Stimulated activated memory B cell treated with anti-CD40 and anti-IgM and Interleukin-4, amounts not matched to agents 10 μg/mL and 1 μg/mL and 100 μg/mL, for 72 hours (primary cell): ENCODE measurements around the gene ANKRD44.

Experiments
- ATAC-seq: fragments of 150-1000 bp; cut with Tn5 transposase; 2 replicates; pipeline ENCODE4 v1.10.0; 2021
- H3K27ac Mint-ChIP-seq: one replicate; pipeline ENCODE4 v1.8.0; 2022; ENCODE audit warnings: mild to moderate bottlenecking, mixed read lengths
- H3K27me3 Mint-ChIP-seq: one replicate; pipeline ENCODE4 v1.8.0; 2022; ENCODE audit warnings: mixed read lengths
- H3K36me3 Mint-ChIP-seq: one replicate; pipeline ENCODE4 v1.8.0; 2022; ENCODE audit warnings: mixed read lengths
- H3K4me1 Mint-ChIP-seq: one replicate; pipeline ENCODE4 v1.8.0; 2022; ENCODE audit warnings: mixed read lengths
- H3K4me3 Mint-ChIP-seq: one replicate; pipeline ENCODE4 v1.8.0; 2022; ENCODE audit warnings: mild to moderate bottlenecking, moderate library complexity, mixed read lengths
- H3K9me3 Mint-ChIP-seq: one replicate; pipeline ENCODE4 v1.8.0; 2022; ENCODE audit warnings: mixed read lengths

ANKRD44 gene

GRCh38 chr2:197001921-197002320, 308.7 kb downstream of the ANKRD44 start:
- Mint-ChIP-seq H3K36me3 (peaks cover 31% of the 10 kb centered on the region), H3K9me3 (no peaks in the 10 kb centered on the region)

GRCh38 chr2:196995757-196996314, 314.7 kb downstream of the ANKRD44 start:
- no peak overlapping the region for H3K27ac Mint-ChIP-seq
- H3K9me3 Mint-ChIP-seq = no peaks in the 10 kb centered on the region
- H3K27me3 Mint-ChIP-seq = no peaks in the 10 kb centered on the region
- no peak for ATAC-seq
- peaks cover 55% of the 10 kb centered on the region for H3K36me3 Mint-ChIP-seq
- H3K4me1 Mint-ChIP-seq = peaks cover 4% of the 10 kb centered on the region
- H3K4me3 Mint-ChIP-seq = no peak overlapping the region

More at GRCh38 chr2:197001921-197002320, 308.7 kb downstream of the ANKRD44 start:
- no peak overlapping the region for H3K4me3 Mint-ChIP-seq
- H3K27ac Mint-ChIP-seq = no peak overlapping the region
- ATAC-seq = no peak
- no peaks in the 10 kb centered on the region for H3K4me1 Mint-ChIP-seq
- H3K27me3 Mint-ChIP-seq = no peaks in the 10 kb centered on the region

GRCh38 chr2:196994764-196995163, 315.8 kb downstream of the ANKRD44 start:
- no peak overlapping the region for H3K4me3 Mint-ChIP-seq
- H3K9me3 Mint-ChIP-seq = no peaks in the 10 kb centered on the region
- H3K4me1 Mint-ChIP-seq = peaks cover 11% of the 10 kb centered on the region
- peaks cover 63% of the 10 kb centered on the region for H3K36me3 Mint-ChIP-seq
- no peaks in the 10 kb centered on the region for H3K27me3 Mint-ChIP-seq
- H3K27ac Mint-ChIP-seq = peak overlapping the region; percentile 22
- ATAC-seq = no peak

- no peak overlapping the region for H3K27ac Mint-ChIP-seq
- ATAC-seq = no peak
- H3K9me3 Mint-ChIP-seq = no peaks in the 10 kb centered on the region
- peaks cover 11% of the 10 kb centered on the region for H3K4me1 Mint-ChIP-seq
- no peaks in the 10 kb centered on the region for H3K27me3 Mint-ChIP-seq
- H3K4me3 Mint-ChIP-seq = no peak overlapping the region
- peaks cover 63% of the 10 kb centered on the region for H3K36me3 Mint-ChIP-seq
Observed at GRCh38 chr2:196993617-196994016, 317.0 kb downstream of the ANKRD44 start.

GRCh38 chr2:196992466-196992865, 318.1 kb downstream of the ANKRD44 start:
- Mint-ChIP-seq H3K36me3 (peaks cover 64% of the 10 kb centered on the region), H3K4me1 (peaks cover 18% of the 10 kb centered on the region), H3K4me3 (no peak overlapping the region), H3K27ac (no peak overlapping the region), H3K27me3 (no peaks in the 10 kb centered on the region), H3K9me3 (no peaks in the 10 kb centered on the region)
- no peak for ATAC-seq

GRCh38 chr2:196990788-196991461, 319.7 kb downstream of the ANKRD44 start:
- ATAC-seq = no peak
- Mint-ChIP-seq H3K9me3 (no peaks in the 10 kb centered on the region), H3K4me1 (peaks cover 23% of the 10 kb centered on the region)

GRCh38 chr2:196990092-196990491, 320.5 kb downstream of the ANKRD44 start:
- Mint-ChIP-seq H3K36me3 (peaks cover 76% of the 10 kb centered on the region), H3K4me3 (no peak overlapping the region), H3K9me3 (no peaks in the 10 kb centered on the region), H3K4me1 (peaks cover 23% of the 10 kb centered on the region), H3K27me3 (no peaks in the 10 kb centered on the region), H3K27ac (peak overlapping the region; percentile 48)
- no peak for ATAC-seq

More at GRCh38 chr2:196990788-196991461, 319.7 kb downstream of the ANKRD44 start:
- Mint-ChIP-seq H3K27me3 (no peaks in the 10 kb centered on the region), H3K4me3 (no peak overlapping the region), H3K36me3 (peaks cover 75% of the 10 kb centered on the region), H3K27ac (peak overlapping the region; percentile 48)

- Mint-ChIP-seq H3K9me3 (no peaks in the 10 kb centered on the region), H3K27me3 (no peaks in the 10 kb centered on the region), H3K27ac (no peak overlapping the region), H3K4me3 (no peak overlapping the region), H3K36me3 (peaks cover 76% of the 10 kb centered on the region), H3K4me1 (peaks cover 23% of the 10 kb centered on the region)
- ATAC-seq = no peak
Observed at GRCh38 chr2:196989496-196989895, 321.1 kb downstream of the ANKRD44 start.

GRCh38 chr2:196988639-196989038, 321.9 kb downstream of the ANKRD44 start:
- peak overlapping the region; percentile 86 for H3K27ac Mint-ChIP-seq
- H3K9me3 Mint-ChIP-seq = no peaks in the 10 kb centered on the region
- no peaks in the 10 kb centered on the region for H3K27me3 Mint-ChIP-seq
- peaks cover 23% of the 10 kb centered on the region for H3K4me1 Mint-ChIP-seq
- ATAC-seq = no peak
- H3K36me3 Mint-ChIP-seq = peaks cover 67% of the 10 kb centered on the region
- no peak overlapping the region for H3K4me3 Mint-ChIP-seq

GRCh38 chr2:196987649-196988364, 322.8 kb downstream of the ANKRD44 start:
- ATAC-seq = peak; percentile 87
- peak overlapping the region; percentile 86 for H3K27ac Mint-ChIP-seq

GRCh38 chr2:196987298-196987648, 323.3 kb downstream of the ANKRD44 start:
- ATAC-seq = no peak
- H3K27ac Mint-ChIP-seq = peak overlapping the region; percentile 86
- no peaks in the 10 kb centered on the region for H3K27me3 Mint-ChIP-seq
- no peak overlapping the region for H3K4me3 Mint-ChIP-seq
- no peaks in the 10 kb centered on the region for H3K9me3 Mint-ChIP-seq
- H3K4me1 Mint-ChIP-seq = peaks cover 23% of the 10 kb centered on the region
- H3K36me3 Mint-ChIP-seq = peaks cover 56% of the 10 kb centered on the region

More at GRCh38 chr2:196987649-196988364, 322.8 kb downstream of the ANKRD44 start:
- no peaks in the 10 kb centered on the region for H3K27me3 Mint-ChIP-seq
- H3K36me3 Mint-ChIP-seq = peaks cover 60% of the 10 kb centered on the region
- H3K4me3 Mint-ChIP-seq = peak overlapping the region; percentile 64
- no peaks in the 10 kb centered on the region for H3K9me3 Mint-ChIP-seq
- peaks cover 23% of the 10 kb centered on the region for H3K4me1 Mint-ChIP-seq

- H3K27ac Mint-ChIP-seq = peak overlapping the region; percentile 10
- ATAC-seq = no peak
- H3K4me1 Mint-ChIP-seq = peaks cover 18% of the 10 kb centered on the region
- no peaks in the 10 kb centered on the region for H3K27me3 Mint-ChIP-seq
- no peak overlapping the region for H3K4me3 Mint-ChIP-seq
- peaks cover 39% of the 10 kb centered on the region for H3K36me3 Mint-ChIP-seq
- H3K9me3 Mint-ChIP-seq = no peaks in the 10 kb centered on the region
Observed at GRCh38 chr2:196985511-196986183, 324.9 kb downstream of the ANKRD44 start.

GRCh38 chr2:196984903-196985302, 325.7 kb downstream of the ANKRD44 start:
- H3K27ac Mint-ChIP-seq = peak overlapping the region; percentile 10
- H3K27me3 Mint-ChIP-seq = no peaks in the 10 kb centered on the region
- peaks cover 12% of the 10 kb centered on the region for H3K4me1 Mint-ChIP-seq
- H3K4me3 Mint-ChIP-seq = no peak overlapping the region
- peaks cover 33% of the 10 kb centered on the region for H3K36me3 Mint-ChIP-seq
- no peak for ATAC-seq
- H3K9me3 Mint-ChIP-seq = no peaks in the 10 kb centered on the region

GRCh38 chr2:196983934-196984333, 326.6 kb downstream of the ANKRD44 start:
- H3K9me3 Mint-ChIP-seq = no peaks in the 10 kb centered on the region
- H3K27me3 Mint-ChIP-seq = no peaks in the 10 kb centered on the region
- peaks cover 12% of the 10 kb centered on the region for H3K4me1 Mint-ChIP-seq
- ATAC-seq = no peak
- H3K27ac Mint-ChIP-seq = no peak overlapping the region
- H3K4me3 Mint-ChIP-seq = no peak overlapping the region
- peaks cover 33% of the 10 kb centered on the region for H3K36me3 Mint-ChIP-seq

- Mint-ChIP-seq H3K4me1 (no peaks in the 10 kb centered on the region), H3K27ac (no peak overlapping the region), H3K4me3 (no peak overlapping the region), H3K27me3 (no peaks in the 10 kb centered on the region), H3K36me3 (peaks cover 10% of the 10 kb centered on the region), H3K9me3 (peaks cover 5% of the 10 kb centered on the region)
- no peak for ATAC-seq
Observed at GRCh38 chr2:196980473-196980872, 330.1 kb downstream of the ANKRD44 start.
